HEK293 (cell line): Measurements from ENCODE around the gene RABEP1.

Source experiments
- CTCF ChIA-PET: fragments of 350-600 bp; formaldehyde crosslinking; extraction: SDS; loops from one replicate; lab custom pipeline; 2021; ENCODE audit warnings: antibody characterized with exemption; lab: Yijun Ruan, JAX
- POLR2A ChIA-PET: fragments of 300-600 bp; formaldehyde crosslinking; extraction: SDS; loops from one replicate; lab custom pipeline; 2020; ENCODE audit warnings: antibody characterized with exemption, inconsistent platforms; lab: Yijun Ruan, JAX
- H3K27ac ChIP-seq: fragments of 200-500 bp; sonication (Bioruptor generic); 2 replicates; pipeline ENCODE4 v1.5.1; 2014; ENCODE audit warnings: low read depth, low read length, control low read depth, inconsistent platforms; ENCODE audit errors: extremely low read depth
- H3K36me3 ChIP-seq, 2 experiments: fragments of 200-500 bp in 1 of 2; sonication (Bioruptor generic) in 1 of 2; 1 replicate in 1 of 2; 2 replicates in 1 of 2; pipeline ENCODE4 v1.5.1; 2014 to 2017; ENCODE audit warnings: inconsistent platforms in 2 of 2, low read length in 2 of 2; ENCODE audit not compliant: control insufficient read depth in 2 of 2, insufficient read depth in 1 of 2
- H3K4me1 ChIP-seq: fragments of 200-500 bp; sonication (Bioruptor generic); 2 replicates; pipeline ENCODE4 v1.5.1; 2014; ENCODE audit warnings: mild to moderate bottlenecking, low read length, inconsistent platforms; ENCODE audit not compliant: control insufficient read depth, insufficient read depth
- H3K4me3 ChIP-seq: 2 replicates; pipeline ENCODE4 v1.5.1; 2011; ENCODE audit warnings: low read depth, mild to moderate bottlenecking, control low read depth, low read length, moderate library complexity
- H3K9me3 ChIP-seq: fragments of 200-500 bp; sonication (Bioruptor generic); 2 replicates; pipeline ENCODE4 v1.5.1; 2014; ENCODE audit warnings: low read depth, low read length, inconsistent platforms; ENCODE audit not compliant: control insufficient read depth, insufficient read depth
- AEBP2 ChIP-seq: fragments of 450-650 bp; formaldehyde crosslinking; IDR thresholded peaks from 2 replicates; pipeline ENCODE4 v1.5.1; 2016; ENCODE audit warnings: missing biosample characterization, missing genetic modification characterization, borderline replicate concordance
- FEZF1 ChIP-seq: fragments of 450-650 bp; formaldehyde crosslinking; IDR thresholded peaks from 2 replicates; pipeline ENCODE4 v1.5.1; 2016; ENCODE audit warnings: missing biosample characterization, missing genetic modification characterization
- GLIS1 ChIP-seq: fragments of 450-650 bp; formaldehyde crosslinking; IDR thresholded peaks from 2 replicates; pipeline ENCODE4 v1.5.1; 2016; ENCODE audit warnings: missing biosample characterization, missing genetic modification characterization
- HIC1 ChIP-seq: fragments of 450-650 bp; formaldehyde crosslinking; IDR thresholded peaks from 2 replicates; pipeline ENCODE4 v1.5.1; 2016; ENCODE audit warnings: missing biosample characterization, missing genetic modification characterization
- HOXA7 ChIP-seq: sonication (generic); formaldehyde crosslinking; IDR thresholded peaks from 2 replicates; pipeline ENCODE4 v1.8.1; 2022; ENCODE audit warnings: missing genetic modification reagents, borderline replicate concordance
- MEIS1 ChIP-seq: sonication (generic); formaldehyde crosslinking; IDR thresholded peaks from 2 replicates; pipeline ENCODE4 v1.8.1; 2022; ENCODE audit warnings: missing genetic modification reagents, mild to moderate bottlenecking, borderline replicate concordance
- PRDM10 ChIP-seq: fragments of 450-650 bp; formaldehyde crosslinking; IDR thresholded peaks from 2 replicates; pipeline ENCODE4 v1.5.1; 2016; ENCODE audit warnings: missing biosample characterization, missing genetic modification characterization
- SETDB1 ChIP-seq: IDR thresholded peaks from one replicate; pipeline ENCODE4 v1.6.1; 2017; ENCODE audit warnings: mild to moderate bottlenecking, low read length, moderate library complexity, mixed read lengths; ENCODE audit not compliant: insufficient read length
- ZBTB6 ChIP-seq: fragments of 450-650 bp; formaldehyde crosslinking; IDR thresholded peaks from 2 replicates; pipeline ENCODE4 v1.5.1; 2017; ENCODE audit warnings: missing biosample characterization, missing genetic modification characterization
- ZNF146 ChIP-seq: fragments of 450-650 bp; formaldehyde crosslinking; IDR thresholded peaks from 2 replicates; pipeline ENCODE4 v1.5.1; 2016; ENCODE audit warnings: missing biosample characterization, missing genetic modification characterization
- ZNF155 ChIP-seq: fragments of 450-650 bp; formaldehyde crosslinking; IDR thresholded peaks from 2 replicates; pipeline ENCODE4 v1.5.1; 2016; ENCODE audit warnings: missing biosample characterization, missing genetic modification characterization
- ZNF16 ChIP-seq: fragments of 450-650 bp; formaldehyde crosslinking; IDR thresholded peaks from 2 replicates; pipeline ENCODE4 v1.5.1; 2016; ENCODE audit warnings: low read depth, missing biosample characterization, missing genetic modification characterization
- ZNF169 ChIP-seq: fragments of 450-650 bp; formaldehyde crosslinking; IDR thresholded peaks from 2 replicates; pipeline ENCODE4 v1.5.1; 2016; ENCODE audit warnings: missing biosample characterization, missing genetic modification characterization
- ZNF24 ChIP-seq: fragments of 450-650 bp; formaldehyde crosslinking; IDR thresholded peaks from 2 replicates; pipeline ENCODE4 v1.5.1; 2016; ENCODE audit warnings: missing biosample characterization, missing genetic modification characterization
- ZNF248 ChIP-seq: fragments of 450-650 bp; formaldehyde crosslinking; IDR thresholded peaks from 2 replicates; pipeline ENCODE4 v1.5.1; 2017; ENCODE audit warnings: missing biosample characterization, missing genetic modification characterization
- ZNF311 ChIP-seq: fragments of 450-650 bp; formaldehyde crosslinking; IDR thresholded peaks from 2 replicates; pipeline ENCODE4 v1.5.1; 2017; ENCODE audit warnings: missing biosample characterization, missing genetic modification characterization, borderline replicate concordance
- ZNF37A ChIP-seq: fragments of 450-650 bp; IDR thresholded peaks from 2 replicates; pipeline ENCODE4 v1.5.1; 2018; ENCODE audit warnings: missing biosample characterization, missing genetic modification characterization
- ZNF391 ChIP-seq: fragments of 450-650 bp; formaldehyde crosslinking; IDR thresholded peaks from 2 replicates; pipeline ENCODE4 v1.5.1; 2016; ENCODE audit warnings: low read depth, missing biosample characterization, missing genetic modification characterization, borderline replicate concordance
- ZNF433 ChIP-seq: fragments of 450-650 bp; formaldehyde crosslinking; IDR thresholded peaks from 2 replicates; pipeline ENCODE4 v1.5.1; 2016; ENCODE audit warnings: missing biosample characterization, missing genetic modification characterization, low read depth
- ZNF449 ChIP-seq: fragments of 450-650 bp; formaldehyde crosslinking; IDR thresholded peaks from 2 replicates; pipeline ENCODE4 v1.5.1; 2017; ENCODE audit warnings: missing biosample characterization, mild to moderate bottlenecking, missing genetic modification characterization, moderate library complexity
- ZNF530 ChIP-seq: fragments of 450-650 bp; formaldehyde crosslinking; IDR thresholded peaks from 2 replicates; pipeline ENCODE4 v1.5.1; 2016; ENCODE audit warnings: low read depth, missing biosample characterization, missing genetic modification characterization
- ZNF692 ChIP-seq: fragments of 450-650 bp; formaldehyde crosslinking; IDR thresholded peaks from 2 replicates; pipeline ENCODE4 v1.5.1; 2016; ENCODE audit warnings: missing biosample characterization, missing genetic modification characterization
- ZNF785 ChIP-seq: fragments of 450-650 bp; formaldehyde crosslinking; IDR thresholded peaks from 2 replicates; pipeline ENCODE4 v1.5.1; 2016; ENCODE audit warnings: missing biosample characterization, missing genetic modification characterization

RABEP1 gene

GRCh38 chr17:5399767-5400166 is 117.7 kb downstream of the RABEP1 start (continued):
- TF ChIP-seq PRDM10 (no peak), FEZF1 (tag by site-specific recombination) (no peak), GLIS1 (tag by site-specific recombination) (no peak), ZNF692 (tag by site-specific recombination) (no peak), ZNF530 (no peak), ZBTB6 (tag by site-specific recombination) (no peak), AEBP2 (tag by site-specific recombination) (no peak), ZNF155 (no peak)

- H3K4me3 ChIP-seq, result no peak overlapping the region
- POLR2A ChIA-PET, result interaction anchor here (1.1 kb wide), 2 partner anchors 25 to 81 kb away, joined by 3 read pairs; partner anchors contain the start of genes DERL2 and MIS12
- H3K9me3 ChIP-seq, result no peaks in the 10 kb centered on the region
- CTCF ChIA-PET, result interaction anchor here (1.5 to 2.0 kb wide), 3 partner anchors 34 to 155 kb away, joined by 4 to 11 read pairs (median 5); partner anchors contain the start of gene C1QBP
- H3K36me3 ChIP-seq, result peaks cover 88 to 94% of the 10 kb centered on the region in 2 experiments
- no peak for TF ChIP-seq ZNF311 (tag by site-specific recombination)
- no peak for TF ChIP-seq ZNF449 (tag by site-specific recombination)
- TF ChIP-seq ZNF433 (tag by site-specific recombination), result no peak
- no peak for TF ChIP-seq SETDB1
- TF ChIP-seq ZNF785 (tag by site-specific recombination), result no peak
- H3K4me1 ChIP-seq, result no peaks in the 10 kb centered on the region
- no peak overlapping the region for H3K27ac ChIP-seq
These were observed 123.3 kb downstream of the RABEP1 start for GRCh38 chr17:5405400-5405799.

- CTCF ChIA-PET, result interaction anchor here (0.7 kb wide), 1 partner anchor 167 kb away, joined by 3 read pairs; no protein-coding TSS in a partner anchor
- no peak overlapping the region for H3K27ac ChIP-seq
- H3K36me3 ChIP-seq, result peaks cover 92 to 95% of the 10 kb centered on the region in 2 experiments
- no peaks in the 10 kb centered on the region for H3K4me1 ChIP-seq
- POLR2A ChIA-PET, result no interaction called here
- H3K4me3 ChIP-seq, result no peak overlapping the region
- H3K9me3 ChIP-seq, result no peaks in the 10 kb centered on the region
- TF ChIP-seq ZNF146 (no peak), ZNF37A (tag by site-specific recombination) (no peak), ZNF248 (tag by site-specific recombination) (no peak), HIC1 (no peak), ZNF16 (tag by site-specific recombination) (no peak), MEIS1 (CRISPR knock-in tag) (no peak), HOXA7 (no peak), ZNF391 (tag by site-specific recombination) (no peak), ZNF24 (tag by site-specific recombination) (no peak), ZNF169 (tag by site-specific recombination) (no peak)
These were observed 126.1 kb downstream of the RABEP1 start for GRCh38 chr17:5408186-5408585.
